Spleen (tissue), 11 donors: ENCODE results near the gene CCND2. TPM values are rescaled to one million over a fixed set of nuclear protein-coding genes. Genes with fewer than 3 reads are reported as not detected.

Experiments
- DNase-seq: peaks from one replicate; pipeline ENCODE4 v3.0.0-alpha.2; 2020
- H3K27ac ChIP-seq, 8 donors: fragments of 200-600 bp; sonication (generic) in 7 of 8; 1 replicate in 4 of 8; 2 replicates in 4 of 8; pipeline versions ENCODE4 v1.5.0 to v1.8.0; 2016 to 2021; ENCODE audit warnings: inconsistent platforms in 4 of 8, mild to moderate bottlenecking in 4 of 8, moderate library complexity in 1 of 8
- H3K27me3 ChIP-seq, 7 donors: fragments of 200-600 bp; sonication (generic) in 6 of 7; replicated peaks in 1 of 7; 1 replicate in 4 of 7; 2 replicates in 3 of 7; pipeline versions ENCODE4 v1.5.0 to v1.8.0; 2016 to 2021; ENCODE audit warnings: inconsistent platforms in 3 of 7, mild to moderate bottlenecking in 1 of 7
- H3K36me3 ChIP-seq, 6 donors: fragments of 200-600 bp; sonication (generic) in 5 of 6; 1 replicate in 4 of 6; 2 replicates in 2 of 6; pipeline versions ENCODE4 v1.5.0 to v1.8.0; 2016 to 2021; ENCODE audit warnings: inconsistent platforms in 2 of 6
- H3K4me1 ChIP-seq, 6 donors: fragments of 200-600 bp; sonication (generic) in 5 of 6; 1 replicate in 3 of 6; 2 replicates in 3 of 6; pipeline versions ENCODE4 v1.5.0 to v1.8.0; 2016 to 2021; ENCODE audit warnings: inconsistent platforms in 3 of 6
- H3K4me3 ChIP-seq, 8 donors: fragments of 200-600 bp; sonication (generic) in 7 of 8; 1 replicate in 4 of 8; 2 replicates in 4 of 8; pipeline versions ENCODE4 v1.5.0 to v1.8.0; 2016 to 2021; ENCODE audit warnings: inconsistent platforms in 4 of 8, mild to moderate bottlenecking in 4 of 8, moderate library complexity in 2 of 8
- H3K9me3 ChIP-seq, 8 donors: fragments of 200-600 bp; sonication (generic) in 7 of 8; 1 replicate in 4 of 8; 2 replicates in 4 of 8; pipeline versions ENCODE4 v1.5.0 to v1.8.0; 2016 to 2021; ENCODE audit warnings: inconsistent platforms in 4 of 8
- POLR2A ChIP-seq, 3 donors: fragments of 450-650 bp; IDR thresholded peaks; one replicate each; pipeline ENCODE4 v1.5.1; 2017; ENCODE audit warnings: antibody characterized with exemption in 3 of 3, mild to moderate bottlenecking in 1 of 3
- POLR2AphosphoS5 ChIP-seq, 3 donors: sonication (generic); formaldehyde crosslinking; IDR thresholded peaks; one replicate each; pipeline ENCODE4 v1.5.1; 2017; ENCODE audit warnings: antibody characterized with exemption in 3 of 3
- WGBS, 5 donors: extraction: QIAGEN DNeasy Blood & Tissue Kit in 3 of 5; methylation state at CpG; one replicate each; pipeline versions ENCODE4 v1.1.5 to v1.1.7; 2013 to 2018; 5-methylcytosine and 5-hydroxymethylcytosine counted together
- intact Hi-C: fragments of 100-400 bp; cut with DNase I; formaldehyde crosslinking; loops from one replicate; pipeline ENCODE4 v1.15.0; 2023; ENCODE audit warnings: low total_unique reads
- polyA plus RNA-seq, 3 donors: library from polyadenylated mRNA; stranded (reverse); fragments of 200-250 nt; gene quantifications; one replicate each; pipeline ENCODE4 v1.2.1, GENCODE V29; 2013
- total RNA-seq, 7 donors: library from RNA; depleted of rRNA in 3 of 7; stranded (reverse); fragments of >200 nt in 3 of 7; fragmentation: NEBNext Ultra II Directional in 4 of 7; extraction: Animal tissue kit (Norgen Biotek cat#: 25700) in 4 of 7; gene quantifications; one replicate each; pipeline versions ENCODE4 v1.1.0 to v1.2.1, GENCODE V29; 2016 to 2021
- TF ChIP-seq, protein P1 (sequence below), 11 experiments: fragments of 200-600 bp in 7 of 11; fragments of 450-650 bp in 4 of 11; sonication (generic) in 4 of 11; IDR thresholded peaks in 8 of 11; conservative IDR thresholded peaks in 3 of 11; 1 replicate in 7 of 11; 2 replicates in 4 of 11; pipeline versions ENCODE4 v1.4.0 to v1.8.0; 2016 to 2021; ENCODE audit warnings: antibody characterized with exemption in 11 of 11, inconsistent platforms in 4 of 11, mild to moderate bottlenecking in 1 of 11
- donor health status: healthy with polysubstance abuse.
- donor health status: DM: no; HTN: no; CAD: no; lungs with moderate emphysema.
- donor health status: DM: no; HTN: no; CAD: no.
- donor health status: Bipolar disorder and iron deficiency.
- donor health status: healthy.
- donor health status: DM: no; HTN: no; CAD: no.
- donor health status: DM: yes; HTN: yes; CAD: no.

The CCND2 gene
- total and polyA plus RNA-seq, 10 donors, result 9.4 to 110 (median 59.4) TPM

DNA sequence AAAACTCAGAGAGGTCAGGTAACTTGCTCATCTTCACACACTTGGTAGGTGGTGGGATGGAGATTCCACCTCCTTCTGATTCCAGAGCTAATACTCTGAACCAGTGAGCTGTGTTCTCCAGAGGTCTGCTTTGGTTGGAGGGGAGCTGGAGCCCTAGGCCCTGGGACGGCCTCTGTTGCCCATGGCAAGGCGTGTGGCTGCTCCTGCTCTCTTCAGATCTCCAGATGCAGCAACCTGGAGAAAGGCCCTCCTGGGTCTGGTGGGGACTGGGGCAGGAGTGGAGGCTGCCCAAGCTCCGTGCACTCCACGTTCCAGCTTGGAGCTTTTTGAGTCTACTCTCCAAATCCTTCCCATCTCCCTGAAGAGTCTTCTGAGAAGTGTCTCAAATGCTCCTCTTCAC lies 10.7 kb downstream of the CCND2 start:
- Histone ChIP-seq H3K27ac (no peak overlapping the region), H3K36me3 (peaks cover 0 to 100% (median 76%) of the 10 kb centered on the region in 6 donors), H3K4me1 (peaks cover 7 to 98% (median 56%) of the 10 kb centered on the region in 6 donors), H3K27me3 (no peaks in the 10 kb centered on the region), H3K4me3 (no peak overlapping the region), H3K9me3 (no peaks in the 10 kb centered on the region)
- intact Hi-C loops, result no loop called here
- 80 to 100% (median 92%) methylated on average over 4 of the region's 4 CpGs for WGBS, 5 donors
- TF ChIP-seq, protein P1, sequence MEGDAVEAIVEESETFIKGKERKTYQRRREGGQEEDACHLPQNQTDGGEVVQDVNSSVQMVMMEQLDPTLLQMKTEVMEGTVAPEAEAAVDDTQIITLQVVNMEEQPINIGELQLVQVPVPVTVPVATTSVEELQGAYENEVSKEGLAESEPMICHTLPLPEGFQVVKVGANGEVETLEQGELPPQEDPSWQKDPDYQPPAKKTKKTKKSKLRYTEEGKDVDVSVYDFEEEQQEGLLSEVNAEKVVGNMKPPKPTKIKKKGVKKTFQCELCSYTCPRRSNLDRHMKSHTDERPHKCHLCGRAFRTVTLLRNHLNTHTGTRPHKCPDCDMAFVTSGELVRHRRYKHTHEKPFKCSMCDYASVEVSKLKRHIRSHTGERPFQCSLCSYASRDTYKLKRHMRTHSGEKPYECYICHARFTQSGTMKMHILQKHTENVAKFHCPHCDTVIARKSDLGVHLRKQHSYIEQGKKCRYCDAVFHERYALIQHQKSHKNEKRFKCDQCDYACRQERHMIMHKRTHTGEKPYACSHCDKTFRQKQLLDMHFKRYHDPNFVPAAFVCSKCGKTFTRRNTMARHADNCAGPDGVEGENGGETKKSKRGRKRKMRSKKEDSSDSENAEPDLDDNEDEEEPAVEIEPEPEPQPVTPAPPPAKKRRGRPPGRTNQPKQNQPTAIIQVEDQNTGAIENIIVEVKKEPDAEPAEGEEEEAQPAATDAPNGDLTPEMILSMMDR (IDR thresholded peaks at IDR 0.05 in 8 of 11, conservative IDR thresholded peaks at IDR 0.05 in 3 of 11), result no peak
- TF ChIP-seq POLR2AphosphoS5 (IDR thresholded peaks at IDR 0.05) (no peak), POLR2A (IDR thresholded peaks at IDR 0.05) (no peak)
- DNase-seq, result no peak

GRCh38 chr12:4285070-4285469 lies 11.5 kb downstream of the CCND2 start:
- H3K4me3 ChIP-seq, result no peak overlapping the region
- peaks cover 0 to 100% (median 76%) of the 10 kb centered on the region in 6 donors for H3K36me3 ChIP-seq
- no peak for DNase-seq
- WGBS, 5 donors, result 86 to 93% (median 90%) methylated on average over 8 of the region's 8 CpGs
- no peaks in the 10 kb centered on the region for H3K27me3 ChIP-seq
- H3K9me3 ChIP-seq, result no peaks in the 10 kb centered on the region
- no peak overlapping the region for H3K27ac ChIP-seq
- peaks cover 6 to 98% (median 52%) of the 10 kb centered on the region in 6 donors for H3K4me1 ChIP-seq
- TF ChIP-seq POLR2A (IDR thresholded peaks at IDR 0.05) (no peak), POLR2AphosphoS5 (IDR thresholded peaks at IDR 0.05) (no peak)
- TF ChIP-seq, protein P1 (IDR thresholded peaks at IDR 0.05 in 8 of 11, conservative IDR thresholded peaks at IDR 0.05 in 3 of 11), result no peak
- intact Hi-C loops, result no loop called here

GRCh38 chr12:4286228-4286627 lies 12.7 kb downstream of the CCND2 start:
- H3K27ac ChIP-seq, result peak overlapping the region in 2 of 8 donors; percentile 28 to 91
- no peaks in the 10 kb centered on the region for H3K27me3 ChIP-seq
- intact Hi-C loops, result no loop called here
- no peak for DNase-seq
- 56 to 69% (median 64%) methylated on average over 12 of the region's 12 CpGs for WGBS, 5 donors
- no peak overlapping the region for H3K4me3 ChIP-seq
- H3K36me3 ChIP-seq, result peaks cover 0 to 100% (median 70%) of the 10 kb centered on the region in 6 donors
- H3K4me1 ChIP-seq, result peaks cover 3 to 94% (median 43%) of the 10 kb centered on the region in 6 donors
- TF ChIP-seq POLR2AphosphoS5 (IDR thresholded peaks at IDR 0.05) (peak; percentile 9 to 22 (median 16)), POLR2A (IDR thresholded peaks at IDR 0.05) (no peak)
- no peaks in the 10 kb centered on the region for H3K9me3 ChIP-seq

- intact Hi-C loops, result no loop called here
- peaks cover 0 to 100% (median 65%) of the 10 kb centered on the region in 6 donors for H3K36me3 ChIP-seq
- DNase-seq, result no peak
- no peak overlapping the region for H3K4me3 ChIP-seq
- no peaks in the 10 kb centered on the region for H3K27me3 ChIP-seq
- H3K27ac ChIP-seq, result peak overlapping the region in 3 of 8 donors; percentile 28 to 91 (median 88)
- no peaks in the 10 kb centered on the region for H3K9me3 ChIP-seq
- peaks cover 0 to 93% (median 41%) of the 10 kb centered on the region in 6 donors for H3K4me1 ChIP-seq
- no peak for TF ChIP-seq POLR2A (IDR thresholded peaks at IDR 0.05)
- TF ChIP-seq, protein P1 (IDR thresholded peaks at IDR 0.05 in 8 of 11, conservative IDR thresholded peaks at IDR 0.05 in 3 of 11), result no peak
- no peak for TF ChIP-seq POLR2AphosphoS5 (IDR thresholded peaks at IDR 0.05)
- 85 to 92% (median 89%) methylated on average over 12 to 14 of the region's 14 CpGs for WGBS, 5 donors
Observed at GRCh38 chr12:4286771-4287317, 13.3 kb downstream of the CCND2 start.
